HepG2 (cell line): Measurements from ENCODE around the gene PLPPR3. TPM values are rescaled to one million over a fixed set of nuclear protein-coding genes. Genes with fewer than 3 reads are reported as not detected.

Source experiments
- ASH2L ChIP-seq: fragments of 300-600, 200-600 bp; sonication (generic); IDR thresholded peaks from 2 replicates; pipeline ENCODE4 v1.7.0; 2017; ENCODE audit warnings: low read depth, mild to moderate bottlenecking, moderate library complexity, mixed read lengths, low read length; ENCODE audit not compliant: insufficient read length
- ATF5 ChIP-seq: sonication (generic); formaldehyde crosslinking; IDR thresholded peaks from 2 replicates; pipeline ENCODE4 v1.4.0; 2020; ENCODE audit warnings: mild to moderate bottlenecking, low read depth, missing genetic modification reagents
- ATF7-NPFF ChIP-seq: sonication (generic); formaldehyde crosslinking; IDR thresholded peaks from 2 replicates; pipeline ENCODE4 v1.8.1; 2023; ENCODE audit warnings: mild to moderate bottlenecking, low read depth, missing genetic modification reagents, moderate library complexity
- CTCF ChIP-seq: sonication (generic); formaldehyde crosslinking; IDR thresholded peaks from 2 replicates; pipeline ENCODE4 v1.5.0; 2020; ENCODE audit warnings: mild to moderate bottlenecking, missing genetic modification reagents, moderate library complexity
- ERF ChIP-seq: IDR thresholded peaks from 2 replicates; pipeline ENCODE4 v1.6.1; 2018; ENCODE audit warnings: missing biosample characterization, missing genetic modification reagents
- FOXO4 ChIP-seq: sonication (generic); formaldehyde crosslinking; conservative IDR thresholded peaks from 2 replicates; pipeline ENCODE4 v1.8.1; 2023; ENCODE audit warnings: missing genetic modification reagents
- HOMEZ ChIP-seq: IDR thresholded peaks from 2 replicates; pipeline ENCODE4 v1.6.1; 2016; ENCODE audit warnings: low read depth
- KAT7 ChIP-seq: IDR thresholded peaks from 2 replicates; pipeline ENCODE4 v1.6.1; 2018; ENCODE audit warnings: borderline replicate concordance, missing compliant biosample characterization
- SATB2 ChIP-seq: sonication (generic); formaldehyde crosslinking; IDR thresholded peaks from 2 replicates; pipeline ENCODE4 v1.5.0; 2020; ENCODE audit warnings: missing genetic modification reagents
- SMC3 ChIP-seq: IDR thresholded peaks from 2 replicates; pipeline ENCODE4 v1.6.1; 2011; ENCODE audit warnings: low read length, improper control_type of control experiment
- SNAPC4 ChIP-seq: sonication (generic); formaldehyde crosslinking; IDR thresholded peaks from 2 replicates; pipeline ENCODE4 v1.4.0; 2020; ENCODE audit warnings: mild to moderate bottlenecking, missing genetic modification reagents
- SOX6 ChIP-seq, 2 experiments: fragments of 450-650 bp in 1 of 2; sonication (generic) in 1 of 2; formaldehyde crosslinking in 1 of 2; IDR thresholded peaks; 2 replicates each; pipeline versions ENCODE4 v1.4.0 to v1.6.1; 2017 to 2020; ENCODE audit warnings: antibody characterized with exemption in 1 of 2, mild to moderate bottlenecking in 1 of 2, missing genetic modification reagents in 1 of 2
- STAG1 ChIP-seq: sonication (generic); formaldehyde crosslinking; IDR thresholded peaks from 2 replicates; pipeline ENCODE4 v1.4.0; 2020; ENCODE audit warnings: missing genetic modification reagents
- ZBTB38 ChIP-seq: sonication (generic); formaldehyde crosslinking; IDR thresholded peaks from 2 replicates; pipeline ENCODE4 v1.5.1; 2020; ENCODE audit warnings: mild to moderate bottlenecking, missing genetic modification reagents
- ZGPAT ChIP-seq: IDR thresholded peaks from 2 replicates; pipeline ENCODE4 v1.6.1; 2016; ENCODE audit warnings: mild to moderate bottlenecking
- ZNF20 ChIP-seq: sonication (generic); formaldehyde crosslinking; IDR thresholded peaks from 2 replicates; pipeline ENCODE4 v1.4.0; 2020; ENCODE audit warnings: mild to moderate bottlenecking, moderate library complexity, missing genetic modification reagents
- ZNF337 ChIP-seq: sonication (generic); formaldehyde crosslinking; IDR thresholded peaks from 2 replicates; pipeline ENCODE4 v1.5.1; 2020; ENCODE audit warnings: missing genetic modification reagents, low read depth, mild to moderate bottlenecking, borderline replicate concordance
- polyA plus RNA-seq, 8 experiments: library from polyadenylated mRNA; depleted of rRNA in 3 of 8; stranded (reverse) in 7 of 8; unstranded in 1 of 8; fragments of >200 nt; fragmentation: Illumina TruSeq in 4 of 8; extraction: Trizol in 4 of 8; gene quantifications; 2 replicates each; pipeline versions ENCODE4 v1.2.1 to v1.2.3, GENCODE V29; 2011 to 2016; ENCODE audit warnings: low read depth in 4 of 8, missing spikeins in 1 of 8, mixed read lengths in 1 of 8; ENCODE audit not compliant: insufficient read depth in 1 of 8
- total RNA-seq, 5 experiments: library from RNA; depleted of rRNA; stranded (reverse); fragments of >200 nt; fragmentation: Illumina TruSeq; extraction: Trizol; gene quantifications; 2 replicates each; pipeline ENCODE4 v1.2.3, GENCODE V29; 2016; ENCODE audit warnings: low read depth in 1 of 5

The PLPPR3 gene
- total and polyA plus RNA-seq, 2 of the 13 experiments (the other 11 are each of a cell fraction or from before 2014, with no cell fraction given): 0.07 to 0.16 TPM

GRCh38 chr19:782185-782877, 39.4 kb downstream of the PLPPR3 start (continued):
- no peak for TF ChIP-seq FOXO4 (CRISPR knock-in tag)
- peak; percentile 47 for TF ChIP-seq ASH2L
- TF ChIP-seq ZGPAT: peak; percentile 62; the same call in 1 of the 2 replicates
- TF ChIP-seq SNAPC4 (CRISPR knock-in tag): no peak
- no peak for TF ChIP-seq SOX6 (IDR thresholded peaks at IDR 0.05)
- TF ChIP-seq SOX6 (CRISPR knock-in tag; IDR thresholded peaks at IDR 0.05): peak; percentile 89
- no peak for TF ChIP-seq SATB2 (CRISPR knock-in tag)
- TF ChIP-seq KAT7 (CRISPR knock-in tag): no peak
- peak; percentile 27; the same call in 1 of the 2 replicates for TF ChIP-seq ZBTB38 (CRISPR knock-in tag)
- TF ChIP-seq ZNF20: no peak
- TF ChIP-seq CTCF: no peak
- TF ChIP-seq SMC3: no peak
- no peak for TF ChIP-seq ATF7-NPFF (CRISPR knock-in tag)
- no peak for TF ChIP-seq ATF5
- no peak for TF ChIP-seq HOMEZ (CRISPR knock-in tag)
- TF ChIP-seq ERF (CRISPR knock-in tag): 0 out of 2 replicates have a peak, but pooled peaks have one; percentile 33
- TF ChIP-seq ZNF337 (CRISPR knock-in tag): no peak
- no peak for TF ChIP-seq STAG1 (CRISPR knock-in tag)
